Left colon (tissue), 2 donors: Measurements from ENCODE around the gene CHIA. TPM values are rescaled to one million over a fixed set of nuclear protein-coding genes. Genes with fewer than 3 reads are reported as not detected.
"Not testable (repeated sequence)": the region's sequence is repeated elsewhere in the genome, so short reads cannot be mapped to it uniquely, and the experiment has no call there.

ENCODE experiments used
- ATAC-seq: fragments of 200-7000 bp; cut with Tn5 transposase; one replicate; pipeline ENCODE4 v1.9.1; 2020; ENCODE audit warnings: mild to moderate bottlenecking, moderate library complexity
- DNase-seq, 2 donors: peaks; one replicate each; pipeline ENCODE4 v3.0.0-alpha.2; 2020
- intact Hi-C, 2 donors: fragments of 100-400 bp; cut with DNase I in 1 of 2; cut with micrococcal nuclease in 1 of 2; formaldehyde crosslinking; loops; one replicate each; pipeline versions ENCODE4 v1.11.2 to v1.14.0; 2022; cut with DNase I, micrococcal nuclease
- total RNA-seq, 2 donors: library from RNA; stranded (reverse); fragmentation: NEBNext Ultra II Directional; extraction: Animal tissue kit (Norgen Biotek cat#: 25700); gene quantifications; one replicate each; pipeline ENCODE4 v1.2.1, GENCODE V29; 2021
- donor health status: DM: no; HTN: no; CAD: no.
- donor health status: DM: yes; HTN: yes; CAD: no.

Gene CHIA
- total RNA-seq, 2 donors from 2014 or later: not detected

GRCh38 chr1:111354584-111354983 is 63.9 kb downstream of the CHIA start:
- no peak for ATAC-seq
- intact Hi-C loops: no loop called here
- DNase-seq: no peak

- intact Hi-C loops: no loop called here
- DNase-seq: no peak
- no peak for ATAC-seq
Observed at GRCh38 chr1:111358964-111359363, 68.3 kb downstream of the CHIA start.

GRCh38 chr1:111359376-111359775 is 68.7 kb downstream of the CHIA start:
- intact Hi-C loops: no loop called here
- ATAC-seq: no peak
- no peak for DNase-seq

- intact Hi-C loops, DNase-seq, ATAC-seq: not testable (repeated sequence)
Observed at GRCh38 chr1:111360257-111360656, 69.6 kb downstream of the CHIA start.

GRCh38 chr1:111361761-111362160 is 71.1 kb downstream of the CHIA start:
- intact Hi-C loops: no loop called here
- no peak for ATAC-seq
- DNase-seq: no peak

GRCh38 chr1:111364690-111365089 is 74.0 kb downstream of the CHIA start:
- no peak for ATAC-seq
- no peak for DNase-seq
- intact Hi-C loops: no loop called here

GRCh38 chr1:111366256-111366655 is 75.6 kb downstream of the CHIA start:
- ATAC-seq: no peak
- intact Hi-C loops: no loop called here
- no peak for DNase-seq

- intact Hi-C loops: no loop called here
- DNase-seq (no peak), ATAC-seq (no peak)
Observed at GRCh38 chr1:111369177-111369576, 78.5 kb downstream of the CHIA start.

GRCh38 chr1:111369645-111370044 is 79.0 kb downstream of the CHIA start:
- ATAC-seq: no peak
- no peak for DNase-seq
- intact Hi-C loops: no loop called here

Other genes starting within 250 kb of the CHIA start
- gene DRAM2, start 150.8 kb upstream of the CHIA start, total RNA-seq: 10 to 100 TPM; 59.8 to 62.1 TPM
- 10 to 100 TPM; 30.8 to 37.0 TPM for gene CEPT1, start 150.6 kb upstream of the CHIA start, total RNA-seq
- gene DENND2D, start 90.2 kb upstream of the CHIA start, total RNA-seq: 10 to 100 TPM; 54.1 to 63.5 TPM
- gene CHI3L2, start 63.1 kb upstream of the CHIA start, total RNA-seq: 1 to 10 TPM in 1 of 2 donors, under 1 TPM in 1; 0.40 to 1.2 TPM
- gene OVGP1, start 136.9 kb downstream of the CHIA start, total RNA-seq: 1 to 10 TPM; 1.6 to 3.1 TPM
- gene WDR77, start 158.4 kb downstream of the CHIA start, total RNA-seq: 10 to 100 TPM; 20.5 to 26.6 TPM
- 100 to 1,000 TPM; 410 to 461 TPM for gene ATP5PB, start 158.6 kb downstream of the CHIA start, total RNA-seq
- 1 to 10 TPM; 4.4 to 5.6 TPM for gene C1orf162, start 183.1 kb downstream of the CHIA start, total RNA-seq
- gene ADORA3, start 212.8 kb downstream of the CHIA start, total RNA-seq: 1 to 10 TPM; 2.1 to 4.7 TPM
- 1 to 10 TPM; 1.2 to 1.6 TPM for gene TMIGD3, start 212.8 kb downstream of the CHIA start, total RNA-seq